Measurements from ENCODE around the gene COQ8A.

DNA sequence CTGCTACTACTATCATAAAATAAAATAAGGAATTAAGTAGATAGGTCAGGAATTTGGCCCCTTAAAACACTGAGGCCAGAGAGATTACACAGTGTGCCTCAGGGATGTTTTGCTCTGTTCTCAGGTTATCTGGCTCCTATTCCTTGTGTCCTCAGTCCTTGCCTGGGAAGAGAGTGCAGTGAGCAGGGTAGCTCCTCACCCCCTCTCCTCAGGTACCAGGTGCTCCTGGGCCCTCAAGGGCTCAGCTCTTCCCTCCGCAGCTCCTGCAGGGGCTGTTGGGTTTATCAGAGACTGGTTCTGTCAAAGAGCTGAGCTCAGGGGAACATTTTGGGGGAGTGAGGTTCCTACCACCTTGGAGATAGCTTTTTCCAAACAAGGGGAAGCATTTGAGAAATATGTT, 20.1 kb upstream of the COQ8A start:
- TF ChIP-seq, protein P1, sequence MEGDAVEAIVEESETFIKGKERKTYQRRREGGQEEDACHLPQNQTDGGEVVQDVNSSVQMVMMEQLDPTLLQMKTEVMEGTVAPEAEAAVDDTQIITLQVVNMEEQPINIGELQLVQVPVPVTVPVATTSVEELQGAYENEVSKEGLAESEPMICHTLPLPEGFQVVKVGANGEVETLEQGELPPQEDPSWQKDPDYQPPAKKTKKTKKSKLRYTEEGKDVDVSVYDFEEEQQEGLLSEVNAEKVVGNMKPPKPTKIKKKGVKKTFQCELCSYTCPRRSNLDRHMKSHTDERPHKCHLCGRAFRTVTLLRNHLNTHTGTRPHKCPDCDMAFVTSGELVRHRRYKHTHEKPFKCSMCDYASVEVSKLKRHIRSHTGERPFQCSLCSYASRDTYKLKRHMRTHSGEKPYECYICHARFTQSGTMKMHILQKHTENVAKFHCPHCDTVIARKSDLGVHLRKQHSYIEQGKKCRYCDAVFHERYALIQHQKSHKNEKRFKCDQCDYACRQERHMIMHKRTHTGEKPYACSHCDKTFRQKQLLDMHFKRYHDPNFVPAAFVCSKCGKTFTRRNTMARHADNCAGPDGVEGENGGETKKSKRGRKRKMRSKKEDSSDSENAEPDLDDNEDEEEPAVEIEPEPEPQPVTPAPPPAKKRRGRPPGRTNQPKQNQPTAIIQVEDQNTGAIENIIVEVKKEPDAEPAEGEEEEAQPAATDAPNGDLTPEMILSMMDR (IDR thresholded peaks at IDR 0.05), result no peak
- TF ChIP-seq POLR2AphosphoS5 (IDR thresholded peaks at IDR 0.05) (no peak), EP300 (IDR thresholded peaks at IDR 0.05) (no peak)

Measured in gastroesophageal sphincter (tissue), 3 donors.